ENCODE measurements around the gene ZNF174. TPM values are rescaled to one million over a fixed set of nuclear protein-coding genes. Genes with fewer than 3 reads are reported as not detected.
A peak's percentile ranks its signal among the peaks of the same experiment; 100 is the strongest.

Gene ZNF174
- 2.8 and 7.0 TPM in 2 replicates for total RNA-seq

- peak; percentile 98 for DNase-seq (ENCODE audit: low read depth)
Measured at GRCh38 chr16:3400779-3401688, at the start of gene ZNF174, which contains the start of gene ZSCAN32. Gene ZNF174, plus strand, starts transcription at chr16:3401215. Its CDS starts 790 bp downstream, at chr16:3402005. Gene ZSCAN32, minus strand, starts transcription at chr16:3401004. Its CDS starts 3,447 bp downstream, at chr16:3397557.

GRCh38 chr16:3355589-3355988 is 45.4 kb upstream of the ZNF174 start, which contains the start of gene OR2C1:
Gene OR2C1, plus strand, starts transcription at chr16:3355889. Its CDS starts 52 bp downstream, at chr16:3355941.
- DNase-seq (ENCODE audit: low read depth), result no peak

- DNase-seq (ENCODE audit: low read depth), result no peak
Measured at GRCh38 chr16:3356118-3356517, 44.9 kb upstream of the ZNF174 start.

GRCh38 chr16:3358871-3359270 is 42.1 kb upstream of the ZNF174 start:
- peak; percentile 32 for DNase-seq (ENCODE audit: low read depth)

- no peak for DNase-seq (ENCODE audit: low read depth)
Measured at GRCh38 chr16:3362931-3363330, 38.1 kb upstream of the ZNF174 start.

GRCh38 chr16:3363793-3364192 is 37.2 kb upstream of the ZNF174 start:
- DNase-seq (ENCODE audit: low read depth), result no peak

- DNase-seq (ENCODE audit: low read depth), result peak; percentile 83
Measured at GRCh38 chr16:3364774-3365427, 36.1 kb upstream of the ZNF174 start.

- no peak for DNase-seq (ENCODE audit: low read depth)
Measured at GRCh38 chr16:3369073-3369472, 31.9 kb upstream of the ZNF174 start.

- no peak for DNase-seq (ENCODE audit: low read depth)
Measured at GRCh38 chr16:3375680-3376079, 25.3 kb upstream of the ZNF174 start.

GRCh38 chr16:3377917-3378316 is 23.1 kb upstream of the ZNF174 start:
- no peak for DNase-seq (ENCODE audit: low read depth)

- DNase-seq (ENCODE audit: low read depth), result no peak
Measured at GRCh38 chr16:3383045-3383448, 18.0 kb upstream of the ZNF174 start.

- DNase-seq (ENCODE audit: low read depth), result no peak
Measured at GRCh38 chr16:3388325-3388724, 12.7 kb upstream of the ZNF174 start.

- no peak for DNase-seq (ENCODE audit: low read depth)
Measured at GRCh38 chr16:3389663-3390338, 11.2 kb upstream of the ZNF174 start.

GRCh38 chr16:3400446-3400778 is 603 bp upstream of the ZNF174 start:
- DNase-seq (ENCODE audit: low read depth), result no peak

- DNase-seq (ENCODE audit: low read depth), result no peak
Measured at GRCh38 chr16:3401719-3402397, 843 bp downstream of the ZNF174 start.

- DNase-seq (ENCODE audit: low read depth), result no peak
Measured at GRCh38 chr16:3408561-3409197, 7.7 kb downstream of the ZNF174 start.

- no peak for DNase-seq (ENCODE audit: low read depth)
Measured at GRCh38 chr16:3413730-3414379, 12.8 kb downstream of the ZNF174 start.

- DNase-seq (ENCODE audit: low read depth), result peak; percentile 7
Measured at GRCh38 chr16:3431779-3432219, 30.8 kb downstream of the ZNF174 start.

- DNase-seq (ENCODE audit: low read depth), result no peak
Measured at GRCh38 chr16:3434373-3434772, 33.4 kb downstream of the ZNF174 start.

- DNase-seq (ENCODE audit: low read depth), result no peak
Measured at GRCh38 chr16:3439637-3440036, 38.6 kb downstream of the ZNF174 start.
